Lower leg skin (tissue), 4 donors: ENCODE measurements around the gene NOTCH4. TPM values are rescaled to one million over a fixed set of nuclear protein-coding genes. Genes with fewer than 3 reads are reported as not detected.

Source experiments
- DNase-seq, 2 donors: peaks; one replicate each; pipeline ENCODE4 v3.0.0-alpha.2; 2019; ENCODE audit warnings: low spot score in 2 of 2
- H3K4me3 ChIP-seq: fragments of 200-600 bp; sonication (generic); 2 replicates; pipeline ENCODE4 v1.5.1; 2017; ENCODE audit warnings: mild to moderate bottlenecking, low read depth; ENCODE audit not compliant: poor library complexity, severe bottlenecking
- CTCF ChIP-seq, 3 donors: fragments of 450-650 bp; IDR thresholded peaks; one replicate each; pipeline ENCODE4 v1.5.1; 2016; ENCODE audit warnings: antibody characterized with exemption in 3 of 3, mild to moderate bottlenecking in 3 of 3, moderate library complexity in 2 of 3
- POLR2A ChIP-seq, 2 donors: fragments of 450-650 bp; IDR thresholded peaks; one replicate each; pipeline ENCODE4 v1.6.1; 2016 to 2017; ENCODE audit warnings: antibody characterized with exemption in 2 of 2, mild to moderate bottlenecking in 1 of 2, moderate library complexity in 1 of 2
- WGBS, 2 donors: methylation state at CpG; one replicate each; pipeline ENCODE4 v1.1.5; 2018; 5-methylcytosine and 5-hydroxymethylcytosine counted together
- intact Hi-C: fragments of 100-400 bp; cut with DNase I; formaldehyde crosslinking; loops from one replicate; pipeline ENCODE4 v1.15.0; 2023; ENCODE audit warnings: low total_unique reads
- total RNA-seq, 4 donors: library from RNA; depleted of rRNA; stranded (reverse); fragments of >200 nt; gene quantifications; one replicate each; pipeline ENCODE4 v1.1.0, GENCODE V29; 2016

Gene NOTCH4
- total RNA-seq, 4 donors from 2014 or later: 6.3 to 10.4 (median 7.8) TPM

- no peak for TF ChIP-seq CTCF (IDR thresholded peaks at IDR 0.05)
- TF ChIP-seq POLR2A (IDR thresholded peaks at IDR 0.05): no peak
- DNase-seq: peak in 1 of 2 donors; percentile 26
- 18 to 25% methylated on average over 35 of the region's 35 CpGs for WGBS, 2 donors
These were observed 70.9 kb downstream of the NOTCH4 start for GRCh38 chr6:32152769-32153563.

GRCh38 chr6:32151863-32152768, 71.8 kb downstream of the NOTCH4 start, which contains the start of gene PRRT1:
Gene PRRT1, minus strand, starts transcription at chr6:32151939. Its CDS starts 112 bp downstream, at chr6:32151827.
- TF ChIP-seq CTCF (IDR thresholded peaks at IDR 0.05) (no peak), POLR2A (IDR thresholded peaks at IDR 0.05) (no peak)
- intact Hi-C loops: no loop called here
- no peak within 1 kb of the TSS for H3K4me3 ChIP-seq
- no peak for DNase-seq
- WGBS, 2 donors: 23 to 24% methylated on average over 20 to 22 of the region's 24 CpGs

More at GRCh38 chr6:32152769-32153563, 70.9 kb downstream of the NOTCH4 start:
- intact Hi-C loops: no loop called here
- H3K4me3 ChIP-seq: peak overlapping the region; percentile 76

- 42 to 46% methylated on average over 8 of the region's 8 CpGs for WGBS, 2 donors
- no peak overlapping the region for H3K4me3 ChIP-seq
- intact Hi-C loops: no loop called here
- TF ChIP-seq POLR2A (IDR thresholded peaks at IDR 0.05): no peak
- TF ChIP-seq CTCF (IDR thresholded peaks at IDR 0.05): no peak
- no peak for DNase-seq
These were observed 72.5 kb downstream of the NOTCH4 start for GRCh38 chr6:32151181-32151862.

- DNase-seq: no peak
- no peak overlapping the region for H3K4me3 ChIP-seq
- intact Hi-C loops: no loop called here
- 68 to 69% methylated on average over 42 to 52 of the region's 55 CpGs for whole genome bisulfite sequencing, 2 donors
- no peak for TF ChIP-seq CTCF (IDR thresholded peaks at IDR 0.05)
- no peak for TF ChIP-seq POLR2A (IDR thresholded peaks at IDR 0.05)
These were observed 73.7 kb downstream of the NOTCH4 start for GRCh38 chr6:32149932-32150870.
